Measurements from ENCODE around the gene MAGI2. TPM values are rescaled to one million over a fixed set of nuclear protein-coding genes. Genes with fewer than 3 reads are reported as not detected.
A peak's percentile ranks its signal among the peaks of the same experiment; 100 is the strongest.
"Not testable (repeated sequence)": the region's sequence is repeated elsewhere in the genome, so short reads cannot be mapped to it uniquely, and the experiment has no call there.

MAGI2 gene
- total RNA-seq, 1 experiment from 2014 or later = 0.34 TPM

DNA sequence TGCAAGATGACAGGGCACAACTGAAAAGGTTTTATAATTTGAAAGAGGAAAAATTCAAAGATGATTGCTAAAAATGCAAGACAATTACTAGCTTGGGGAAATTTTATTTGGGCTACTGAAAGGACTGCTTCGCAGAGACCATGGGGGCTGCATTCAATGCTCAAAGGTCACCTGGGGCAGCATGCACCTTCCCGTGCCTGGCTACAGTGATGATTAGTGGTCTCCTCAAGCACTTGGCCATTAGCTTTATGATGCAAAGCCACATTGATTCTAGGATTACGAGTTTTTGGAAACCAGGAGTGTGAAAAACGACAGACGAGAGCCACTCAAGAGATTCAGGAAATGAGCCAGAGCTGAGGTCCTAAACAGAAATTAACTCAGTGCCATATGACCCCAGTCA is 890.3 kb downstream of the MAGI2 start:
- no peak for DNase-seq (ENCODE audit: low read depth)

DNA sequence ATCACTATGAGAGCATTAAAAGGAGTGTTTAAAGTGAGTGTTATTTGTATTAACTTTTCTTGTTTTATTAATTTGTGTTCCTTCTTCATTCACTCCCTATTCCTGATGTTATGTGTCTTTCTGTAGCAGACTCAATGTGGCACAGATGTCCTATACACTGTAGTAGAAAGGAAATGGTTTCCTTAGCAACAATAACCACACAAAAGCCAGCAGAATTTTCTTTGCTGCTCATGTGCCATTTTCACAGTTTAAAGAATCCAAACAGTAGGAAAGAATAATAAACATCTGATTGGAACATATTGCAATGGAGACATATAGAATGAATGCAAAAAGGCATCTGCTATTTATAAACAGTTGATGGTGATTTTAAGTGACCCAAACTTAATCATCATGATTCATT is 891.3 kb downstream of the MAGI2 start:
- no peak for DNase-seq (ENCODE audit: low read depth)

DNA sequence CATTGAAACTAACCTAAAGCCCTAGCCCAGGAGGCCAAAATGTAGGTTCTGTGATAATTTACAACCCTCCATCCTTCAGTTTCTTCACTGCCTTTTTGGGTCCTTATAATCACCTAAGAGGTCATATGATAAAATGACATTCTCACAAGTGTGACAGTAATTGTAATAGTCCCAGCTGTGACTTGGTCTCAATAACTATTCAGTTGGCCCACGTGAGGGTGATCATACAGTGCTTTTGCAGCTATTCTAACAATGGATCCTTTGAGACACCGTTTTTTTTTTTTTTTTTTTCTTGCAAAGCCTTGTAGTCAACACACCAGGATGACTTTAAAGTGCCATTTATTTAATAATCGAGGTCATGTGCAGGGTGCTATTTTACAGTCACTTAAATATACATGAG is 894.9 kb downstream of the MAGI2 start:
- DNase-seq (ENCODE audit: low read depth) = no peak

DNA sequence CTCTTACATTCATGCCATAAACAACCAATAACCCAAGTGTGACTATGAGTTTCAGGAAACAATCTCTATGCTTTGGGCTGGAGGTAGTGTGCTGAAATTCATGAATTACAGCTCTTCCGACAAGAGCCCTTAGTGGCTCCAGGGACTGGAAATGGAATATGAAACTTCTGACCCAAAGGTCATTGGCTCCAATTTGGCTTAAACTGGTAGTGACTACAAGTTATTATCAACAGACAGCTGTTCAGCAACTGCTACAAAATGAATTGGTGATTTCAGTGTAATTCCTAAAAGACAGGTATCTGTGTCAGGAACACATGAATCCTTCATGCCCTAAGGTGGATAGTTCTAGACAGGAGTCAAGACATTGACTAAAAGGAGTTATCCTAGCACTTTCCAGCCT is 909.5 kb downstream of the MAGI2 start:
- DNase-seq (ENCODE audit: low read depth) = no peak

GRCh38 chr7:78542981-78543380 is 910.5 kb downstream of the MAGI2 start:
- DNase-seq (ENCODE audit: low read depth) = no peak

GRCh38 chr7:78542541-78542940 is 910.9 kb downstream of the MAGI2 start:
- no peak for DNase-seq (ENCODE audit: low read depth)

GRCh38 chr7:78539825-78540224 is 913.6 kb downstream of the MAGI2 start:
- DNase-seq (ENCODE audit: low read depth) = no peak

- DNase-seq (ENCODE audit: low read depth) = peak; percentile 1
Observed at GRCh38 chr7:78535655-78536054, 917.8 kb downstream of the MAGI2 start.

GRCh38 chr7:78530351-78530750 is 923.1 kb downstream of the MAGI2 start:
- no peak for DNase-seq (ENCODE audit: low read depth)

DNA sequence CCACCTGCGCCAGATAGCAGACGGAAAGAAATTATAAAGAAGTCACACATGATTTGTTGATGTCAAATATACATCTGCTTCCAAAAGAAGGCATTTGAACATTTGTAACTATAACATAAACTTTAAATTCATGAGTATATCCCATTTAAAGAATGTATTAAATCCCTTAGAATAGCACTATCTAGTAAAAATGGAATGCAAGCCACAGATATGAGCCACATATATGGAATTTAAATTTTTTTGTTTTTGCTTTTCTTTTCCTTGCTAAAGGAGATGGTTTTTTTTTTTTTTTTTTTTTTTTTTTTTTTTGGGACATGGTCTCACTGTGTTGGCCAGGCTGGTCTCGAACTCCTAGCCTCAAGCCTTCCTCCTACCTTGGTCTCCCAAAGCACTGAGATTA is 924.1 kb downstream of the MAGI2 start:
- DNase-seq (ENCODE audit: low read depth) = no peak

GRCh38 chr7:78528964-78529363 is 924.5 kb downstream of the MAGI2 start:
- DNase-seq (ENCODE audit: low read depth) = no peak

GRCh38 chr7:78523930-78524329 is 929.5 kb downstream of the MAGI2 start:
- DNase-seq (ENCODE audit: low read depth) = no peak

DNA sequence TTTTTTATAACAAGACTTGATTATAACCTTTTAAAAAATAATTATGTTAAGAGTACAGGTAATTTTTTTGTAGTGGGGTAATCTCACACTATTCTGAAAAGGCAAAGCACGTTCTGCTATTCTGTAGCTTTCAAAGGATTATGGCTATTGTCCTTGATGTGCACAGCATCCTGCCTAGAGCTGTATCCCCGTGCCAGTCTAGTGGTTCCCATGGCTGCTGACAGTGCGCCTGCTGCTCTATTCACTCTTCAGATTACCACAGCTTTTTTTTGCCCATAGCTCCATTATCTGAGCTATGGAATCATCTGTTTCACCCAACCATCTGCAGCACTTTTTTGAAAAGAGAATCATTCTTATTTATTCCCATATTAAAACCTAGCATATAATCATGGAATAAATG is 931.5 kb downstream of the MAGI2 start:
- DNase-seq (ENCODE audit: low read depth) = no peak

DNA sequence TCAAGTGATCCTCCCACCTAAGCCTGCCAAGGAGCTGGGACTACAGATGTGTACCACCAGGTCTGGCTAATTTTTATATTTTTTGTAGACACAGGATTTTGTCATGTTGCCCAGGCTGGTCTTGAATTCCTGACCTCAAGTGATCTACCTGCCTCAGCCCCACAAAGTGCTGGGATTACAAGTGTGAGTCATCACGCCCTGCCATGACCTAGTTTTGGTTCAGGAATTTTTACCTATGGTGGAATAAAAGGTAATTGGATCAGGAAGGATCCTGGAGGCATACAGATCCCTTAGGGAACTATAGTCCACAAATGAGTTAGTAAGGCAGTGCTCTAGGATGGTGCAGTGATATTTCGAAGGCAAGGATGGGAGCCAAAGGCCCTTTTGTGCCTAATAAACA is 937.0 kb downstream of the MAGI2 start:
- no peak for DNase-seq (ENCODE audit: low read depth)

DNA sequence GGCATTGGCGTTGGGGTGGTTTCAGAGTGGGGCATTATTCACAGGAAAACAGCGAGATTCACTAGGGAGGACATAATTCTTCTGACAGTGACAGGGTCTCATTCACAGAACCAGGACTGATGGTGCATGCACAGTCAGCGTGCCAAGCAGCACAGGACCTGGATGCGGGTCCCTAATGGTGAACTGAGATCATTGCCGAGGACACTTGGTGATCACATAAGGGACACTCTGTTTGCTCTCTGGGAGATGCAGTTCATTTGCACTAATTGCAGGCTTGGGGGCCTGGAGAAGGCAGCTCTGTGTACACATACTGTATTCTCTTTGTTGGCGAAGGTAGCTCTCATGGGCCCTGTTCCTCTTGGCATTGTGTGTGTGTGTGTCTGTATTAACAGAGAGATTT is 938.8 kb downstream of the MAGI2 start:
- DNase-seq (ENCODE audit: low read depth) = no peak

GRCh38 chr7:78510580-78511188 is 942.8 kb downstream of the MAGI2 start:
- DNase-seq (ENCODE audit: low read depth) = no peak

GRCh38 chr7:78503301-78503700 is 950.2 kb downstream of the MAGI2 start:
- not testable (repeated sequence) for DNase-seq (ENCODE audit: low read depth)

- no peak for DNase-seq (ENCODE audit: low read depth)
Observed at GRCh38 chr7:78501064-78501463, 952.4 kb downstream of the MAGI2 start.

DNA sequence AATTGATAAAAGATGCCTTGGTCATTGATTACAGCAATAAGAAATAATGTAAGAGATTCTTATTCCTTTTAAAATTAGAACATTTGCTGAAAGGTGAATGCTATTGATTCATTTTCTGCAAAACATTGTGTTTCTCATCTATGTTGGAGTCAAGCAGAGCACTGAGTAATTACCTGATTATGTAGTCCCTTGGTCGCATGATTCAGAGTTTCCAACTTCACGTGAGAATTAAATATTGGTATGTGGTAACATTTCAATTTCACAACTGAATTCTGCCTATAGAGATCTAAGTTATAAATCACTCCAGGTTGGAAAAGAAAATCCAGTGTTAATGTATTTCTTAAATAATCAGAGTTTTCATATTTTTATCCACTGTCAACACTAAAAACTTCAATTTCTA is 953.5 kb downstream of the MAGI2 start:
- DNase-seq (ENCODE audit: low read depth) = no peak

DNA sequence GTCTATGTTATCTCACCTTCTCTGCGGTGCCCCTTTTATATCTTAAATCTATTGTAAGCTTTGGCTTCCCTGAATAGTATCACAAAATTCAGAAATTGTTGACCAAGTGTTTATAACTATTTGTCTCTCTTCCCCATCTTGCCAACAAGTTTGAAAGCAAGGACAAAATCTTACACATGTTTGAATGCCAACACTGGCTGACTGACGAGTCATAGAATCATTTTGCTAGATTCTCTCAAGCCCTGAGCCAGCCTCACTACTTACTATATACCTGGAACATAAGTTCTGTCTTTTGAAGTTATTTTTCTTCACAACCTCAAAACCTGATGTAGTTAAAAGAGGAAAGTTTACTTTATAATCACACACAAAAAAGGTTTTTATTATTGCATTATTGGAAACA is 954.2 kb downstream of the MAGI2 start:
- DNase-seq (ENCODE audit: low read depth) = no peak

GRCh38 chr7:78497728-78498427 is 955.6 kb downstream of the MAGI2 start:
- DNase-seq (ENCODE audit: low read depth) = no peak

- DNase-seq (ENCODE audit: low read depth) = no peak
Observed at GRCh38 chr7:78496096-78496630, 957.3 kb downstream of the MAGI2 start.

DNA sequence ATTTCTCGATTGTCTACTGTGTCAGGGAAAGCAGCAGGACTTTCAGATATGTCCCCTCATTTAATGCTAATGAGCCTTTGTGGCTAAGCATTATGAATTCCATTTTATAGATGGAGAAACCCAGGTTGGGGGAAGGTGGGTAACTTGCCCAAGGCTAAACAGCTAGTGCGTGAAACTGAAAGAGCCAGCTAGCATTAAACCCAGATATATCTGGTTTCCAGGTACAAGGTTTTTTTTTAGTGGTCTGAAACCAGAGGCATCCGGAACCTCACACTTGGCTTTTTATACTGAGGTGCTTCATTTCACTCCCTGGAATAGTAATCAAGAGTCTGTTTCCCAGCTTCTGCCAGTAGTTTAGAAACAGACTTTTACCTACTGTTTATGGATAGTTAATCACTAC is 960.1 kb downstream of the MAGI2 start:
- no peak for DNase-seq (ENCODE audit: low read depth)

- DNase-seq (ENCODE audit: low read depth) = no peak
Observed at GRCh38 chr7:78492146-78492545, 961.3 kb downstream of the MAGI2 start.

All from Daoy (cell line).